Panc1 (cell line): Measurements from ENCODE around the gene DIPK1B. TPM values are rescaled to one million over a fixed set of nuclear protein-coding genes. Genes with fewer than 3 reads are reported as not detected.

Source experiments
- ATAC-seq: fragments of 200-7000 bp; cut with Tn5 transposase; 2 replicates; pipeline ENCODE4 v1.9.1; 2020; ENCODE audit warnings: mild to moderate bottlenecking, moderate library complexity
- BruUV-seq: library from RNA; stranded (reverse); fragments of 400-500 nt; replicated peaks from 2 replicates; lab custom pipeline; 2021; lab: Mats Ljungman, UMichigan
- CTCF ChIA-PET: fragments of 300-600 bp; sonication (Branson Sonifier 250); formaldehyde crosslinking; loops from one replicate; lab custom pipeline; 2022; ENCODE audit warnings: antibody characterized with exemption; lab: Charles Lee
- POLR2A ChIA-PET: fragments of 300-600 bp; sonication (Branson Sonifier 250); formaldehyde crosslinking; loops from one replicate; lab custom pipeline; 2022; ENCODE audit warnings: antibody characterized with exemption; lab: Charles Lee
- DNase-seq: peaks from one replicate; pipeline ENCODE4 v3.0.0-alpha.2; 2010; ENCODE audit warnings: low read depth, low spot score
- H3K27ac ChIP-seq: 2 replicates; pipeline ENCODE4 v1.5.1; 2011; ENCODE audit warnings: mild to moderate bottlenecking, low read length, inconsistent platforms
- H3K27me3 ChIP-seq: fragments of 200-500 bp; sonication (Bioruptor generic); 2 replicates; pipeline ENCODE4 v1.6.0; 2014; ENCODE audit warnings: low read length, inconsistent platforms; ENCODE audit not compliant: control insufficient read depth, insufficient read depth
- H3K36me3 ChIP-seq: fragments of 200-500 bp; sonication (Bioruptor generic); 2 replicates; pipeline ENCODE4 v1.5.1; 2014; ENCODE audit warnings: inconsistent platforms, mild to moderate bottlenecking, low read length, moderate library complexity; ENCODE audit not compliant: control insufficient read depth, insufficient read depth
- H3K4me1 ChIP-seq: 2 replicates; pipeline ENCODE4 v1.5.1; 2011; ENCODE audit warnings: inconsistent platforms, mild to moderate bottlenecking, low read length, moderate library complexity; ENCODE audit not compliant: control insufficient read depth, insufficient read depth
- H3K4me3 ChIP-seq, 2 experiments: 2 replicates each; pipeline ENCODE4 v1.5.1; 2011 to 2012; ENCODE audit warnings: low read depth in 2 of 2, low read length in 2 of 2, mild to moderate bottlenecking in 2 of 2, inconsistent platforms in 1 of 2, moderate library complexity in 1 of 2
- H3K9me3 ChIP-seq: fragments of 200-500 bp; sonication (Bioruptor generic); 2 replicates; pipeline ENCODE4 v1.5.1; 2014; ENCODE audit warnings: low read depth, mild to moderate bottlenecking, inconsistent platforms, low read length, moderate library complexity; ENCODE audit not compliant: control insufficient read depth, insufficient read depth
- CTCF ChIP-seq: fragments of 450-650 bp; IDR thresholded peaks from 2 replicates; pipeline ENCODE4 v1.5.1; 2017; ENCODE audit warnings: mild to moderate bottlenecking
- POLR2AphosphoS5 ChIP-seq: IDR thresholded peaks from 2 replicates; pipeline ENCODE4 v1.6.1; 2012; ENCODE audit warnings: mild to moderate bottlenecking, low read depth, low read length, moderate library complexity
- REST ChIP-seq, 2 experiments: IDR thresholded peaks; 2 replicates each; pipeline ENCODE4 v1.6.1; 2011 to 2012; ENCODE audit warnings: low read depth in 2 of 2, control low read depth in 1 of 2, low read length in 1 of 2, mild to moderate bottlenecking in 1 of 2, moderate library complexity in 1 of 2; ENCODE audit not compliant: insufficient read depth in 1 of 2
- SIN3A ChIP-seq: IDR thresholded peaks from 2 replicates; pipeline ENCODE4 v1.6.1; 2012; ENCODE audit warnings: low read depth, mild to moderate bottlenecking, low read length, moderate library complexity, borderline replicate concordance; ENCODE audit not compliant: insufficient read depth
- TCF7L2 ChIP-seq: IDR thresholded peaks from 2 replicates; pipeline ENCODE4 v1.6.1; 2011; ENCODE audit warnings: mild to moderate bottlenecking, low read depth, low read length, inconsistent platforms
- in situ Hi-C: cut with HindIII; loops from 2 replicates; pipeline ENCODE4 v1.10.0; 2016; ENCODE audit warnings: low sequenced_read_pairs, low pct_unique_long_range_greater_than_20kb
- intact Hi-C: fragments of 100-400 bp; cut with micrococcal nuclease; formaldehyde crosslinking; loops from one replicate; pipeline ENCODE4 v1.10.0; 2022; ENCODE audit not compliant: unreplicated experiment
- total RNA-seq: library from RNA; stranded (reverse); gene quantifications from one replicate; pipeline ENCODE4 v1.2.1, GENCODE V29; 2021; ENCODE audit not compliant: unreplicated experiment

The DIPK1B gene
- total RNA-seq, 1 experiment from 2014 or later, result 10.6 TPM

- intact Hi-C loops, result no loop called here
- POLR2A ChIA-PET, result no interaction called here
- BruUV-seq, result no TSS peak
- DNase-seq (no peak), ATAC-seq (peak; percentile 30)
- no peaks in the 10 kb centered on the region for H3K27me3 ChIP-seq
- in situ Hi-C loops, result no loop called here
- no peak overlapping the region for H3K4me3 ChIP-seq
- H3K9me3 ChIP-seq, result no peaks in the 10 kb centered on the region
- CTCF ChIA-PET, result interaction anchor here (0.7 kb wide), 1 partner anchor 28 kb away, joined by 3 read pairs; no protein-coding TSS in a partner anchor
- no peak overlapping the region for H3K27ac ChIP-seq
- H3K36me3 ChIP-seq, result peaks cover 9% of the 10 kb centered on the region
- no peak for TF ChIP-seq POLR2AphosphoS5
- no peak for TF ChIP-seq SIN3A
- TF ChIP-seq TCF7L2, result no peak
- TF ChIP-seq REST (IDR thresholded peaks at IDR 0.05; ENCODE audit: insufficient read depth in 1 of 2, low read depth in 2 of 2, low read length in 1 of 2), result no peak
- no peak for TF ChIP-seq CTCF
- H3K4me1 ChIP-seq, result peaks cover 38% of the 10 kb centered on the region
Observed at GRCh38 chr9:136722093-136722968, 10.0 kb downstream of the DIPK1B start.

GRCh38 chr9:136722969-136723356 is 10.6 kb downstream of the DIPK1B start:
- intact Hi-C loops, result no loop called here
- TF ChIP-seq CTCF, result no peak
- 0 out of 2 replicates have a peak, but pooled peaks have one; percentile 41 for TF ChIP-seq SIN3A
- peak; percentile 49; the same call in 1 of the 2 replicates for TF ChIP-seq POLR2AphosphoS5
- 0 out of 4 replicates have a peak, but pooled peaks of 1 of the 2 experiments have one; percentile 4 for TF ChIP-seq REST (IDR thresholded peaks at IDR 0.05; ENCODE audit: insufficient read depth in 1 of 2, low read depth in 2 of 2, low read length in 1 of 2)
- no peak for TF ChIP-seq TCF7L2
- CTCF ChIA-PET, result no interaction called here
- in situ Hi-C loops, result no loop called here
- POLR2A ChIA-PET, result no interaction called here
- Histone ChIP-seq H3K9me3 (no peaks in the 10 kb centered on the region), H3K36me3 (peaks cover 14% of the 10 kb centered on the region), H3K27me3 (no peaks in the 10 kb centered on the region), H3K4me3 (no peak overlapping the region), H3K4me1 (peaks cover 38% of the 10 kb centered on the region), H3K27ac (no peak overlapping the region)
- DNase-seq (no peak), ATAC-seq (peak; percentile 56)
- no TSS peak for BruUV-seq
